HK-2 (cell line): ENCODE data around the gene KCTD6.

Experiments
- DNase-seq: peaks from one replicate; pipeline ENCODE4 v3.0.0-alpha.2; 2018; ENCODE audit not compliant: unreplicated experiment

Gene KCTD6

GRCh38 chr3:58485801-58486435, 6.0 kb upstream of the KCTD6 start:
- DNase-seq: no peak

- peak; percentile 44 for DNase-seq
These were observed 4.6 kb upstream of the KCTD6 start for GRCh38 chr3:58487140-58487886.

GRCh38 chr3:58488967-58489366, 2.9 kb upstream of the KCTD6 start:
- no peak for DNase-seq

GRCh38 chr3:58490860-58491501, 915 bp upstream of the KCTD6 start:
- no peak for DNase-seq

- no peak for DNase-seq
These were observed 604 bp downstream of the KCTD6 start for GRCh38 chr3:58492494-58492905.

- no peak for DNase-seq
These were observed 2.2 kb downstream of the KCTD6 start for GRCh38 chr3:58494107-58494506.

GRCh38 chr3:58495101-58495500, 3.2 kb downstream of the KCTD6 start:
- no peak for DNase-seq

GRCh38 chr3:58496206-58496857, 4.4 kb downstream of the KCTD6 start:
- no peak for DNase-seq

GRCh38 chr3:58497097-58497496, 5.2 kb downstream of the KCTD6 start:
- DNase-seq: no peak

- DNase-seq: no peak
These were observed 11.0 kb downstream of the KCTD6 start for GRCh38 chr3:58502872-58503271.

- no peak for DNase-seq
These were observed 15.6 kb downstream of the KCTD6 start for GRCh38 chr3:58507356-58508078.

GRCh38 chr3:58508437-58508836, 16.5 kb downstream of the KCTD6 start:
- DNase-seq: no peak

GRCh38 chr3:58514405-58514804, 22.5 kb downstream of the KCTD6 start:
- no peak for DNase-seq

- no peak for DNase-seq
These were observed 26.4 kb downstream of the KCTD6 start for GRCh38 chr3:58518291-58518789.

- DNase-seq: no peak
These were observed 27.9 kb downstream of the KCTD6 start for GRCh38 chr3:58519668-58520402.

- no peak for DNase-seq
These were observed 28.8 kb downstream of the KCTD6 start for GRCh38 chr3:58520403-58521335.

GRCh38 chr3:58521336-58521670, 29.4 kb downstream of the KCTD6 start:
- DNase-seq: no peak

GRCh38 chr3:58521917-58522631, 30.2 kb downstream of the KCTD6 start:
- no peak for DNase-seq

- DNase-seq: no peak
These were observed 31.0 kb downstream of the KCTD6 start for GRCh38 chr3:58522759-58523425.
